ENCODE results near the gene SRPRB.

The SRPRB gene

GRCh38 chr3:133833880-133834620 is 28.4 kb downstream of the SRPRB start:
- no peak for DNase-seq (ENCODE audit: low read depth)
- no peak overlapping the region for H3K4me3 ChIP-seq (ENCODE audit: low read length)
- TF ChIP-seq CTCF (conservative IDR thresholded peaks at IDR 0.05; ENCODE audit: low read length), result no peak

GRCh38 chr3:133834621-133835417 is 29.2 kb downstream of the SRPRB start:
- DNase-seq (ENCODE audit: low read depth), result no peak
- H3K4me3 ChIP-seq (ENCODE audit: low read length), result no peak overlapping the region
- TF ChIP-seq CTCF (conservative IDR thresholded peaks at IDR 0.05; ENCODE audit: low read length), result no peak

- no peak for DNase-seq (ENCODE audit: low read depth)
- H3K4me3 ChIP-seq (ENCODE audit: low read length), result no peak overlapping the region
- no peak for TF ChIP-seq CTCF (conservative IDR thresholded peaks at IDR 0.05; ENCODE audit: low read length)
These were observed 29.8 kb downstream of the SRPRB start for GRCh38 chr3:133835418-133835743.

- no peak for DNase-seq (ENCODE audit: low read depth)
These were observed 30.3 kb downstream of the SRPRB start for GRCh38 chr3:133835961-133836360.

GRCh38 chr3:133836497-133837158 is 31.0 kb downstream of the SRPRB start:
- no peak for DNase-seq (ENCODE audit: low read depth)
- no peak overlapping the region for H3K4me3 ChIP-seq (ENCODE audit: low read length)

More at GRCh38 chr3:133835961-133836360, 30.3 kb downstream of the SRPRB start:
- no peak for TF ChIP-seq CTCF (conservative IDR thresholded peaks at IDR 0.05; ENCODE audit: low read length)
- H3K4me3 ChIP-seq (ENCODE audit: low read length), result no peak overlapping the region

More at GRCh38 chr3:133836497-133837158, 31.0 kb downstream of the SRPRB start:
- no peak for TF ChIP-seq CTCF (conservative IDR thresholded peaks at IDR 0.05; ENCODE audit: low read length)
